Prostate gland (tissue), 2 donors: ENCODE data around the gene RGS3. TPM values are rescaled to one million over a fixed set of nuclear protein-coding genes. Genes with fewer than 3 reads are reported as not detected.

Experiments
- DNase-seq: peaks from one replicate; pipeline ENCODE4 v3.0.0-alpha.2; 2019; ENCODE audit warnings: low spot score
- H3K27ac ChIP-seq, 2 donors: fragments of 200-600 bp; sonication (generic); 2 replicates each; pipeline ENCODE4 v1.5.1; 2017 to 2019
- H3K27me3 ChIP-seq: fragments of 200-600 bp; sonication (generic); replicated peaks from 2 replicates; pipeline ENCODE4 v1.5.1; 2019; ENCODE audit not compliant: insufficient read depth
- H3K36me3 ChIP-seq, 2 donors: fragments of 200-600 bp; sonication (generic); 1 replicate in 1 of 2; 2 replicates in 1 of 2; pipeline versions ENCODE4 v1.5.1 to v1.8.1; 2017 to 2019
- H3K4me1 ChIP-seq: fragments of 200-600 bp; sonication (generic); replicated peaks from 2 replicates; pipeline ENCODE4 v1.5.1; 2019
- H3K4me3 ChIP-seq, 2 donors: fragments of 200-600 bp; sonication (generic); 2 replicates each; pipeline ENCODE4 v1.5.1; 2017 to 2019
- H3K9me3 ChIP-seq: fragments of 200-600 bp; sonication (generic); 2 replicates; pipeline ENCODE4 v1.5.1; 2017
- CTCF ChIP-seq, 4 experiments: fragments of 200-600 bp in 2 of 4; fragments of 450-650 bp in 2 of 4; sonication (generic) in 2 of 4; IDR thresholded peaks; 1 replicate in 3 of 4; 2 replicates in 1 of 4; pipeline ENCODE4 v1.5.1; 2016 to 2019; ENCODE audit warnings: antibody characterized with exemption in 4 of 4, mild to moderate bottlenecking in 2 of 4, moderate library complexity in 2 of 4
- POLR2A ChIP-seq: fragments of 450-650 bp; IDR thresholded peaks from one replicate; pipeline ENCODE4 v1.6.1; 2016; ENCODE audit warnings: antibody characterized with exemption, mild to moderate bottlenecking
- POLR2AphosphoS5 ChIP-seq: sonication (generic); formaldehyde crosslinking; IDR thresholded peaks from one replicate; pipeline ENCODE4 v1.6.1; 2017; ENCODE audit warnings: antibody characterized with exemption
- WGBS: methylation state at CpG from one replicate; pipeline ENCODE4 v1.1.5; 2018; 5-methylcytosine and 5-hydroxymethylcytosine counted together
- intact Hi-C: fragments of 100-400 bp; cut with DNase I; formaldehyde crosslinking; loops from one replicate; pipeline ENCODE4 v1.14.2; 2022
- total RNA-seq, 2 donors: library from RNA; depleted of rRNA; stranded (reverse); fragments of >200 nt; gene quantifications; one replicate each; pipeline ENCODE4 v1.1.0, GENCODE V29; 2016

Gene RGS3
- total RNA-seq, 2 donors from 2014 or later = 26.5 to 98.9 TPM

- H3K4me1 ChIP-seq = peaks cover 4% of the 10 kb centered on the region
- no peak for TF ChIP-seq POLR2AphosphoS5
- TF ChIP-seq POLR2A = no peak
- TF ChIP-seq CTCF (IDR thresholded peaks at IDR 0.05) = no peak
- intact Hi-C loops = no loop called here
Measured at GRCh38 chr9:113482341-113482740, 18.8 kb downstream of the RGS3 start.

DNA sequence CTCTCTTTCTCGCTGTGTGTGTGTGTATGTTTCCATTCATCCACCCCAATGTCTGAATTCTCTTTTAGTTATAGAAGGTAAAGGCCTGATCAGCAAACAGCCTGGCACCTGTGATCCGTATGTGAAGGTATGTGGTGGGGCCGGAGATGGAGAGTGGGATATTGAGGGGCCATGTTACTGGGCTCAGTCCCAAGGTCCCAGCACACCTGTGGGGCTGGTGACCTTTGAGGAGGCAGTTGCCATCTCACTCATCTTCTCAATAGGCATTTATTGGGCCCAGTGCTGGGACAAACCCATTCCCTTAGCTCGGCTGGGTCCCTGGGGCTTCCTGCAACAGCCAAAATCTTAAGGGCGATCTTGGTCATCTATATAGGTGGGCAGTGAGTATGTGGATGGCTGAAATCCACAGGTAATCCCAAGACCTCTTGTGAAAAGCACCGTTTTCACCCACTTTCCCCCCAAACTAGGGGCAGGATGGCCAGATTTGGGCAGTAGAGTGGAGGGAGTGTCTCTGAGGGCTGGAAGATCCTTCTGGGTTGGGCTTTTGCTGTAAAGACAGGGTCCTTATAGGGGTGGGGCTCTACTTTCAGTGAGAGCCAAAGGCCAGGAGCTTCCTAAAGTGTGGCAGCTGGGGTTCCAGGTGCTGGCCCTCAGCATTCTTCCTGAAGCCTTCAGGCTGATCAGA, 19.6 kb downstream of the RGS3 start:
- Histone ChIP-seq H3K4me1 (peaks cover 4% of the 10 kb centered on the region), H3K27ac (peak overlapping the region in 1 of 2 donors; percentile 28), H3K4me3 (no peak overlapping the region), H3K36me3 (no peaks in the 10 kb centered on the region), H3K27me3 (no peaks in the 10 kb centered on the region), H3K9me3 (no peaks in the 10 kb centered on the region)
- no peak for DNase-seq
- WGBS = 95% methylated on average over 6 of the region's 6 CpGs
- TF ChIP-seq POLR2AphosphoS5 (no peak), POLR2A (no peak), CTCF (IDR thresholded peaks at IDR 0.05) (no peak)
- intact Hi-C loops = no loop called here

More at GRCh38 chr9:113482341-113482740, 18.8 kb downstream of the RGS3 start:
- no peaks in the 10 kb centered on the region for H3K36me3 ChIP-seq
- H3K9me3 ChIP-seq = no peaks in the 10 kb centered on the region
- 98% methylated on average over 10 of the region's 10 CpGs for WGBS
- no peak overlapping the region for H3K27ac ChIP-seq
- no peaks in the 10 kb centered on the region for H3K27me3 ChIP-seq
- no peak for DNase-seq
- H3K4me3 ChIP-seq = no peak overlapping the region

DNA sequence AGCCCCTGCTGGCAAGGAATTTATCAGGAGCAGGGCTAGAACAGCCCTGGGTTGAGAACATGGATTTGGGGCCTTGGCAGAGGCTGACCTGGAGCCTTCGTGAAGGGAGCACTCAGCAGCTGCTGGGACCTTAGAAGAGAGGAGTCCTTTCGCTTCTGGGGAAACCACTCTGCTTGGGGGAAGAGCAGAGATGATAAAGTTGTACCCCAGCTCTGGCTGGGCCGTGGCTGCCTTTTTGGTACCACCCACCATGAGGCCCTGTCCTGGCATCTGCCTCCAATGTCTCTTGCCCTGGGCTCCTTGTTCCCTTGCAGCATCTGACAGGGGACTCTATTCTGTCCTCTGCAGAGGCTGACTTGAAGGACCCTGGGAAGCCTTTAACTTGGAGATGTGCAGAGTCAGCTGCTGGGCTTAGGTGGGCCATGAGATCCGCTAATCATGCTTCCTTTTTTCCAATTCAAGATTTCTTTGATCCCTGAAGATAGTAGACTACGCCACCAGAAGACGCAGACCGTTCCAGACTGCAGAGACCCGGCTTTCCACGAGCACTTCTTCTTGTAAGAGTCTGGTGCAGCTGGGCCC, 20.2 kb downstream of the RGS3 start:
- no peak overlapping the region for H3K4me3 ChIP-seq

DNA sequence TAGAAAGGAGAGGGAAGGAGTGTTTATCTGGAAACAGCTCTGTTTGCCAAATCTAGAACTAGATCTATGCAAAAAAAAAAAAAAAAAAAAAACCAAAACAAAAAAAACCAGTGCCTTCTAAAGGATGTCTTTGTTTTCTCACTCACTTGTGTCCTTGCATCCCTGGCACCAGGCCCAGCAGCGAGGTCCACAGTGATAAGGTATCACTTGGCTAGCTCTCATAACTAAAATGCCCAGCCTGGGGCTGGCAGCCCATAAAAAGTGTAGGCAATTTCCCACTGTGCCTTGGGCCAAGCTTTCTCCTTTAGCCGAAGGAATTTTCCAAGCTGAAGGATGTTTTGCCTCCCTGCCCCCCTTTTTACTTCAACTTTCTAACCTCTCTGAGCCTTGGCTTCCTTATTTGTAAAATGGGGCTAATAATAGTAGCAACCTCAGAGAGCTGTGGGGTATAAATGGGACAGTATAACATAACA, 20.8 kb downstream of the RGS3 start:
- H3K4me1 ChIP-seq = peaks cover 4% of the 10 kb centered on the region
- H3K9me3 ChIP-seq = no peaks in the 10 kb centered on the region
- H3K36me3 ChIP-seq = no peaks in the 10 kb centered on the region
- peak; percentile 48 for DNase-seq
- intact Hi-C loops = no loop called here
- H3K27ac ChIP-seq = peak overlapping the region; percentile 8 to 39
- no peaks in the 10 kb centered on the region for H3K27me3 ChIP-seq
- no peak overlapping the region for H3K4me3 ChIP-seq
- 6% methylated on average over 2 of the region's 2 CpGs for WGBS
- peak; percentile 69 for TF ChIP-seq POLR2AphosphoS5
- TF ChIP-seq POLR2A = no peak
- no peak for TF ChIP-seq CTCF (IDR thresholded peaks at IDR 0.05)

More for the DNA sequence above, 20.2 kb downstream of the RGS3 start:
- no peak for TF ChIP-seq POLR2A
- no peak for TF ChIP-seq CTCF (IDR thresholded peaks at IDR 0.05)
- no peak for TF ChIP-seq POLR2AphosphoS5
- intact Hi-C loops = no loop called here
- Histone ChIP-seq H3K27ac (peak overlapping the region in 1 of 2 donors; percentile 28), H3K4me1 (peaks cover 4% of the 10 kb centered on the region), H3K27me3 (no peaks in the 10 kb centered on the region), H3K36me3 (no peaks in the 10 kb centered on the region), H3K9me3 (no peaks in the 10 kb centered on the region)
- DNase-seq = no peak
- 68% methylated on average over 9 of the region's 9 CpGs for WGBS

DNA sequence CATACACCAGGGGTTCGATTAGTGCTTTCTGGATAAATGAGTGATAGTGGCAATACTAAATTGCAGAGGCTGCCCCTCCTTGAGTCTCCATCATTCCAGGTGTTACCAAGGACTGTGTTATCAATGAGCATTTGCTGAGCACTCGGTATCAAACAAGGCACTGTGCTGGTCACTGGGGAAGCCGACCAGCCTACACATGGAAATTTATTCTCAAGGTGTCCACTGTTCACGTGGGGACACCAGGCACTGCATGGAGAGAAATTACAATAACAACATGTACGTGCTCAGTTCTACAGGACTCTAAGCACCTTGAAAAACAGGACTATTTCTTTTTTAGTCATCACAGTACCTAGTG, 22.2 kb downstream of the RGS3 start:
- WGBS = 94% methylated on average over 5 of the region's 5 CpGs
- H3K36me3 ChIP-seq = no peaks in the 10 kb centered on the region
- TF ChIP-seq POLR2A = no peak
- no peak for TF ChIP-seq CTCF (IDR thresholded peaks at IDR 0.05)
- TF ChIP-seq POLR2AphosphoS5 = no peak
- intact Hi-C loops = loop anchor here (5.0 kb wide), 1 partner anchor 37 kb away; no protein-coding TSS in a partner anchor
- peaks cover 4% of the 10 kb centered on the region for H3K4me1 ChIP-seq
- H3K4me3 ChIP-seq = no peak overlapping the region
- H3K27me3 ChIP-seq = no peaks in the 10 kb centered on the region
- DNase-seq = no peak
- no peaks in the 10 kb centered on the region for H3K9me3 ChIP-seq
- no peak overlapping the region for H3K27ac ChIP-seq
